ENCODE results near the gene NUS1. TPM values are rescaled to one million over a fixed set of nuclear protein-coding genes. Genes with fewer than 3 reads are reported as not detected.

NUS1 gene
- total and polyA plus RNA-seq, 2 of the 13 experiments (the other 11 are each of a cell fraction or from before 2014, with no cell fraction given), result 18.3 to 18.6 TPM

DNA sequence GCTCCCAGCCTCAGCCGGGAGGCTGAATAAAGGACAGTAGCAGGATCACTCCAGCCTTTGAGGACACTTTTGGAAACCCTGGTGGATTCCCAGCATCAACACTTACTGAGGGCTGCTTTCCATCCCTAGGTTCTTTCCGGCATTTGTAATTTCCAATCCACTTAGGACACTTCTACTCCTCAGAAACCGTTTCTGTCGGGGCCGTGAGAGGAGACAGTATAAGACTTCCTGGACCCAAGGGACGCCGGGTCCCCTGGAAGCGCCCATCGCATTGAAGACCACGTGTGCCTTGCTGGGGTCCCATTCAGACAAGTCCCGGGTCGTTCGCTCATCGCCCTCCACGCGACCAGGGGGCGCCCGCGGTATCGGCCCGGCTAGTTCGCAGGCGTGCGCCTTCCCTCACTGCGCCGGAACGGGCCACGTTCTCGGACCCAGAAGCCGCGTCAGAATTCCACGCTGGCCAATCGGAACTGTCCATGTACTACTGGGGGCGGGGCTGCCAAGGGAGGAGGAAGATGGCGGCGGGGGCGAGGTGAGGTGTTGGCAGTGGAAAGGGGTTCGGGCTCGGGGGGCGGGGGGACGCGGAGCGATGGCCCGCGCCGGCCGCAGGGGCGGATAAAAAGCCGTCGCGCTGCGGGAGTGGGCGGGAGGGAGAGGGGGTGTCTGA lies at the start of gene NUS1 (continued):
- TF ChIP-seq, protein P1, sequence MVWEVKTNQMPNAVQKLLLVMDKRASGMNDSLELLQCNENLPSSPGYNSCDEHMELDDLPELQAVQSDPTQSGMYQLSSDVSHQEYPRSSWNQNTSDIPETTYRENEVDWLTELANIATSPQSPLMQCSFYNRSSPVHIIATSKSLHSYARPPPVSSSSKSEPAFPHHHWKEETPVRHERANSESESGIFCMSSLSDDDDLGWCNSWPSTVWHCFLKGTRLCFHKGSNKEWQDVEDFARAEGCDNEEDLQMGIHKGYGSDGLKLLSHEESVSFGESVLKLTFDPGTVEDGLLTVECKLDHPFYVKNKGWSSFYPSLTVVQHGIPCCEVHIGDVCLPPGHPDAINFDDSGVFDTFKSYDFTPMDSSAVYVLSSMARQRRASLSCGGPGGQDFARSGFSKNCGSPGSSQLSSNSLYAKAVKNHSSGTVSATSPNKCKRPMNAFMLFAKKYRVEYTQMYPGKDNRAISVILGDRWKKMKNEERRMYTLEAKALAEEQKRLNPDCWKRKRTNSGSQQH (CRISPR knock-in tag; IDR thresholded peaks at IDR 0.05; ENCODE audit: low read depth), result peak; percentile 98
- TF ChIP-seq, protein P2, sequence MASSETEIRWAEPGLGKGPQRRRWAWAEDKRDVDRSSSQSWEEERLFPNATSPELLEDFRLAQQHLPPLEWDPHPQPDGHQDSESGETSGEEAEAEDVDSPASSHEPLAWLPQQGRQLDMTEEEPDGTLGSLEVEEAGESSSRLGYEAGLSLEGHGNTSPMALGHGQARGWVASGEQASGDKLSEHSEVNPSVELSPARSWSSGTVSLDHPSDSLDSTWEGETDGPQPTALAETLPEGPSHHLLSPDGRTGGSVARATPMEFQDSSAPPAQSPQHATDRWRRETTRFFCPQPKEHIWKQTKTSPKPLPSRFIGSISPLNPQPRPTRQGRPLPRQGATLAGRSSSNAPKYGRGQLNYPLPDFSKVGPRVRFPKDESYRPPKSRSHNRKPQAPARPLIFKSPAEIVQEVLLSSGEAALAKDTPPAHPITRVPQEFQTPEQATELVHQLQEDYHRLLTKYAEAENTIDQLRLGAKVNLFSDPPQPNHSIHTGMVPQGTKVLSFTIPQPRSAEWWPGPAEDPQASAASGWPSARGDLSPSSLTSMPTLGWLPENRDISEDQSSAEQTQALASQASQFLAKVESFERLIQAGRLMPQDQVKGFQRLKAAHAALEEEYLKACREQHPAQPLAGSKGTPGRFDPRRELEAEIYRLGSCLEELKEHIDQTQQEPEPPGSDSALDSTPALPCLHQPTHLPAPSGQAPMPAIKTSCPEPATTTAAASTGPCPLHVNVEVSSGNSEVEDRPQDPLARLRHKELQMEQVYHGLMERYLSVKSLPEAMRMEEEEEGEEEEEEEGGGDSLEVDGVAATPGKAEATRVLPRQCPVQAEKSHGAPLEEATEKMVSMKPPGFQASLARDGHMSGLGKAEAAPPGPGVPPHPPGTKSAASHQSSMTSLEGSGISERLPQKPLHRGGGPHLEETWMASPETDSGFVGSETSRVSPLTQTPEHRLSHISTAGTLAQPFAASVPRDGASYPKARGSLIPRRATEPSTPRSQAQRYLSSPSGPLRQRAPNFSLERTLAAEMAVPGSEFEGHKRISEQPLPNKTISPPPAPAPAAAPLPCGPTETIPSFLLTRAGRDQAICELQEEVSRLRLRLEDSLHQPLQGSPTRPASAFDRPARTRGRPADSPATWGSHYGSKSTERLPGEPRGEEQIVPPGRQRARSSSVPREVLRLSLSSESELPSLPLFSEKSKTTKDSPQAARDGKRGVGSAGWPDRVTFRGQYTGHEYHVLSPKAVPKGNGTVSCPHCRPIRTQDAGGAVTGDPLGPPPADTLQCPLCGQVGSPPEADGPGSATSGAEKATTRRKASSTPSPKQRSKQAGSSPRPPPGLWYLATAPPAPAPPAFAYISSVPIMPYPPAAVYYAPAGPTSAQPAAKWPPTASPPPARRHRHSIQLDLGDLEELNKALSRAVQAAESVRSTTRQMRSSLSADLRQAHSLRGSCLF (CRISPR knock-in tag; IDR thresholded peaks at IDR 0.05; ENCODE audit: borderline replicate concordance), result no peak
- no peak for TF ChIP-seq KAT2B (IDR thresholded peaks at IDR 0.05; ENCODE audit: borderline replicate concordance, low read depth, low read length)
- TF ChIP-seq RNF2 (conservative IDR thresholded peaks at IDR 0.05; ENCODE audit: low read depth), result 0 out of 2 replicates have a peak, but pooled peaks have one; percentile 62
- TF ChIP-seq ZNF737 (CRISPR knock-in tag; IDR thresholded peaks at IDR 0.05; ENCODE audit: borderline replicate concordance), result no peak; the same call in 1 of the 2 replicates
- 0 out of 2 replicates have a peak, but pooled peaks have one; percentile 39 for TF ChIP-seq ZNF124 (CRISPR knock-in tag; IDR thresholded peaks at IDR 0.05)
- peak; percentile 64; the same call in 1 of the 2 replicates for TF ChIP-seq ZBTB42 (CRISPR knock-in tag; IDR thresholded peaks at IDR 0.05)
- TF ChIP-seq ZNF12 (CRISPR knock-in tag; IDR thresholded peaks at IDR 0.05), result no peak
- TF ChIP-seq WIZ (CRISPR knock-in tag; IDR thresholded peaks at IDR 0.05), result no peak; the same call in 1 of the 2 replicates
- TF ChIP-seq ZNF292 (CRISPR knock-in tag; IDR thresholded peaks at IDR 0.05; ENCODE audit: borderline replicate concordance, low read depth), result peak; percentile 49; the same call in 1 of the 2 replicates
- TF ChIP-seq BRD4 (CRISPR knock-in tag; IDR thresholded peaks at IDR 0.05), result no peak
- no peak for TF ChIP-seq ZFY (CRISPR knock-in tag; IDR thresholded peaks at IDR 0.05)
- TF ChIP-seq STAG1 (CRISPR knock-in tag; IDR thresholded peaks at IDR 0.05), result 0 out of 2 replicates have a peak, but pooled peaks have one; percentile 26
- no peak for TF ChIP-seq SRSF1 (optimal IDR thresholded peaks at IDR 0.05; ENCODE audit: low read depth, low read length)
- peak; percentile 91 for TF ChIP-seq ZSCAN9 (CRISPR knock-in tag; IDR thresholded peaks at IDR 0.05; ENCODE audit: borderline replicate concordance)
- TF ChIP-seq ZNF839 (CRISPR knock-in tag; IDR thresholded peaks at IDR 0.05; ENCODE audit: borderline replicate concordance), result peak; percentile 79; the same call in 1 of the 2 replicates
- TF ChIP-seq ZNF331 (CRISPR knock-in tag; IDR thresholded peaks at IDR 0.05), result peak; percentile 94
- TF ChIP-seq SYNCRIP (IDR thresholded peaks at IDR 0.05; ENCODE audit: insufficient read depth, low read depth, low read length), result no peak
- peak; percentile 88; the same call in 1 of the 2 replicates for TF ChIP-seq SALL2 (CRISPR knock-in tag; IDR thresholded peaks at IDR 0.05)
- TF ChIP-seq, protein P3, sequence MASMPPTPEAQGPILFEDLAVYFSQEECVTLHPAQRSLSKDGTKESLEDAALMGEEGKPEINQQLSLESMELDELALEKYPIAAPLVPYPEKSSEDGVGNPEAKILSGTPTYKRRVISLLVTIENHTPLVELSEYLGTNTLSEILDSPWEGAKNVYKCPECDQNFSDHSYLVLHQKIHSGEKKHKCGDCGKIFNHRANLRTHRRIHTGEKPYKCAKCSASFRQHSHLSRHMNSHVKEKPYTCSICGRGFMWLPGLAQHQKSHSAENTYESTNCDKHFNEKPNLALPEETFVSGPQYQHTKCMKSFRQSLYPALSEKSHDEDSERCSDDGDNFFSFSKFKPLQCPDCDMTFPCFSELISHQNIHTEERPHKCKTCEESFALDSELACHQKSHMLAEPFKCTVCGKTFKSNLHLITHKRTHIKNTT (CRISPR knock-in tag; IDR thresholded peaks at IDR 0.05), result no peak
- TF ChIP-seq HDAC2 (CRISPR knock-in tag; IDR thresholded peaks at IDR 0.05), result peak; percentile 87
- TF ChIP-seq GATA4 (IDR thresholded peaks at IDR 0.05; ENCODE audit: borderline replicate concordance, low read depth), result 0 out of 2 replicates have a peak, but pooled peaks have one; percentile 14
- TF ChIP-seq IKZF4 (CRISPR knock-in tag; IDR thresholded peaks at IDR 0.05; ENCODE audit: borderline replicate concordance, low read depth, not compliant biosample characterization), result peak; percentile 61
- TF ChIP-seq ZNF558 (CRISPR knock-in tag; IDR thresholded peaks at IDR 0.05; ENCODE audit: borderline replicate concordance), result no peak; the same call in 1 of the 2 replicates

Data from HepG2 (cell line).